Epithelial cell of proximal tubule (primary cell): Measurements from ENCODE around the gene SNX19. TPM values are rescaled to one million over a fixed set of nuclear protein-coding genes. Genes with fewer than 3 reads are reported as not detected.

Experiments
- DNase-seq: peaks from one replicate; pipeline ENCODE4 v3.0.0-alpha.2; 2011; ENCODE audit warnings: low read depth
- H3K4me3 ChIP-seq: 2 replicates; pipeline ENCODE4 v1.5.1; 2011; ENCODE audit warnings: low read depth, mild to moderate bottlenecking, low read length
- CTCF ChIP-seq: conservative IDR thresholded peaks from 2 replicates; pipeline ENCODE4 v1.5.1; 2012; ENCODE audit warnings: low read depth, mild to moderate bottlenecking, low read length
- total RNA-seq: library from RNA; depleted of rRNA; stranded (reverse); fragments of >200 nt; gene quantifications from 2 replicates; pipeline ENCODE4 v1.2.3, GENCODE V29; 2015

Gene SNX19
- total RNA-seq, 1 donor from 2014 or later, result 43.5 TPM

GRCh38 chr11:130897262-130898182 lies 18.8 kb downstream of the SNX19 start:
- peak; percentile 8 for TF ChIP-seq CTCF
- peak; percentile 92 for DNase-seq
- no peak overlapping the region for H3K4me3 ChIP-seq

- TF ChIP-seq CTCF, result peak; percentile 90
- H3K4me3 ChIP-seq, result no peak overlapping the region
- no peak for DNase-seq
Measured at GRCh38 chr11:130894322-130895025, 21.8 kb downstream of the SNX19 start.

- no peak overlapping the region for H3K4me3 ChIP-seq
- DNase-seq, result no peak
- no peak for TF ChIP-seq CTCF
Measured at GRCh38 chr11:130892861-130893260, 23.4 kb downstream of the SNX19 start.

GRCh38 chr11:130891326-130891725 lies 25.0 kb downstream of the SNX19 start:
- H3K4me3 ChIP-seq, result no peak overlapping the region
- no peak for DNase-seq
- no peak for TF ChIP-seq CTCF

GRCh38 chr11:130890039-130890745 lies 26.1 kb downstream of the SNX19 start:
- H3K4me3 ChIP-seq, result no peak overlapping the region
- no peak for DNase-seq
- TF ChIP-seq CTCF, result no peak

- no peak overlapping the region for H3K4me3 ChIP-seq
- DNase-seq, result no peak
- TF ChIP-seq CTCF, result no peak
Measured at GRCh38 chr11:130888790-130889189, 27.5 kb downstream of the SNX19 start.
